Osteocyte (in vitro differentiated cells): Measurements from ENCODE around the gene CTNS. TPM values are rescaled to one million over a fixed set of nuclear protein-coding genes. Genes with fewer than 3 reads are reported as not detected.

Source experiments
- DNase-seq: peaks from one replicate; pipeline ENCODE4 v3.0.0; 2021; ENCODE audit warnings: mixed read lengths; ENCODE audit not compliant: unreplicated experiment; ENCODE audit errors: extremely low spot score
- H3K27ac Mint-ChIP-seq: one replicate; pipeline ENCODE4 v1.8.0; 2021; ENCODE audit warnings: mild to moderate bottlenecking, mixed read lengths; ENCODE audit not compliant: unreplicated experiment
- H3K27me3 Mint-ChIP-seq: one replicate; pipeline ENCODE4 v1.8.0; 2021; ENCODE audit warnings: mixed read lengths; ENCODE audit not compliant: unreplicated experiment
- H3K36me3 Mint-ChIP-seq: one replicate; pipeline ENCODE4 v1.8.0; 2021; ENCODE audit warnings: mixed read lengths; ENCODE audit not compliant: unreplicated experiment
- H3K4me1 Mint-ChIP-seq: one replicate; pipeline ENCODE4 v1.8.0; 2021; ENCODE audit warnings: mixed read lengths; ENCODE audit not compliant: unreplicated experiment
- H3K4me3 Mint-ChIP-seq: one replicate; pipeline ENCODE4 v1.8.0; 2021; ENCODE audit warnings: mild to moderate bottlenecking, moderate library complexity, mixed read lengths; ENCODE audit not compliant: unreplicated experiment
- H3K9me3 Mint-ChIP-seq: one replicate; pipeline ENCODE4 v1.8.0; 2021; ENCODE audit warnings: mixed read lengths; ENCODE audit not compliant: unreplicated experiment
- total RNA-seq: library from RNA; stranded (reverse); gene quantifications from 2 replicates; pipeline ENCODE4 v1.2.1, GENCODE V29; 2021
- TF ChIP-seq, protein P1 (sequence below): fragments of 200-600 bp; sonication (generic); IDR thresholded peaks from 2 replicates; pipeline ENCODE4 v1.5.0; 2021; ENCODE audit warnings: antibody characterized with exemption, mild to moderate bottlenecking, moderate library complexity

CTNS gene
- total RNA-seq, 1 donor from 2014 or later, result 23.8 TPM

DNA sequence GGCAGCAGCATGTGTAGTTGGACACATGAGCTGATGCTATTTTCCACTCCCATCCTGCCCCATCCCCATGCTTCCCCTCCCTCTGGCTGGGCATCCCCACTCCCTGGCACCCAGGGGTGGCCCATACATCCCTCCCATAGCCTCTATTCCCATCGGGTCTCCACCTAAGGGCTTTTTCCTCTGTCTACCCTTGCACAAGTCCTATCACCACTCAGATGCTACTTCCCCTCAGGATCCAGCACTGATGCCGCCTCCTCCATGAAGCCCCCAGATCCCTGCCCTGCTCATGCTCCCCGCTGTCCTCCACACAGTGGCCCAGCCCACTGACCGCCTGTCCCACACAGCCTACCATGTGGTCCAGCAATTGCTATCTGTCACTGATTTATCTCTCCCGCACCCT lies 43.2 kb upstream of the CTNS start:
- TF ChIP-seq, protein P1, sequence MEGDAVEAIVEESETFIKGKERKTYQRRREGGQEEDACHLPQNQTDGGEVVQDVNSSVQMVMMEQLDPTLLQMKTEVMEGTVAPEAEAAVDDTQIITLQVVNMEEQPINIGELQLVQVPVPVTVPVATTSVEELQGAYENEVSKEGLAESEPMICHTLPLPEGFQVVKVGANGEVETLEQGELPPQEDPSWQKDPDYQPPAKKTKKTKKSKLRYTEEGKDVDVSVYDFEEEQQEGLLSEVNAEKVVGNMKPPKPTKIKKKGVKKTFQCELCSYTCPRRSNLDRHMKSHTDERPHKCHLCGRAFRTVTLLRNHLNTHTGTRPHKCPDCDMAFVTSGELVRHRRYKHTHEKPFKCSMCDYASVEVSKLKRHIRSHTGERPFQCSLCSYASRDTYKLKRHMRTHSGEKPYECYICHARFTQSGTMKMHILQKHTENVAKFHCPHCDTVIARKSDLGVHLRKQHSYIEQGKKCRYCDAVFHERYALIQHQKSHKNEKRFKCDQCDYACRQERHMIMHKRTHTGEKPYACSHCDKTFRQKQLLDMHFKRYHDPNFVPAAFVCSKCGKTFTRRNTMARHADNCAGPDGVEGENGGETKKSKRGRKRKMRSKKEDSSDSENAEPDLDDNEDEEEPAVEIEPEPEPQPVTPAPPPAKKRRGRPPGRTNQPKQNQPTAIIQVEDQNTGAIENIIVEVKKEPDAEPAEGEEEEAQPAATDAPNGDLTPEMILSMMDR, result no peak
- H3K9me3 Mint-ChIP-seq, result no peaks in the 10 kb centered on the region
- no peak overlapping the region for H3K4me3 Mint-ChIP-seq
- H3K27me3 Mint-ChIP-seq, result no peaks in the 10 kb centered on the region
- no peak overlapping the region for H3K27ac Mint-ChIP-seq
- no peak for DNase-seq
- H3K4me1 Mint-ChIP-seq, result peaks cover 2% of the 10 kb centered on the region
- H3K36me3 Mint-ChIP-seq, result peaks cover 8% of the 10 kb centered on the region

DNA sequence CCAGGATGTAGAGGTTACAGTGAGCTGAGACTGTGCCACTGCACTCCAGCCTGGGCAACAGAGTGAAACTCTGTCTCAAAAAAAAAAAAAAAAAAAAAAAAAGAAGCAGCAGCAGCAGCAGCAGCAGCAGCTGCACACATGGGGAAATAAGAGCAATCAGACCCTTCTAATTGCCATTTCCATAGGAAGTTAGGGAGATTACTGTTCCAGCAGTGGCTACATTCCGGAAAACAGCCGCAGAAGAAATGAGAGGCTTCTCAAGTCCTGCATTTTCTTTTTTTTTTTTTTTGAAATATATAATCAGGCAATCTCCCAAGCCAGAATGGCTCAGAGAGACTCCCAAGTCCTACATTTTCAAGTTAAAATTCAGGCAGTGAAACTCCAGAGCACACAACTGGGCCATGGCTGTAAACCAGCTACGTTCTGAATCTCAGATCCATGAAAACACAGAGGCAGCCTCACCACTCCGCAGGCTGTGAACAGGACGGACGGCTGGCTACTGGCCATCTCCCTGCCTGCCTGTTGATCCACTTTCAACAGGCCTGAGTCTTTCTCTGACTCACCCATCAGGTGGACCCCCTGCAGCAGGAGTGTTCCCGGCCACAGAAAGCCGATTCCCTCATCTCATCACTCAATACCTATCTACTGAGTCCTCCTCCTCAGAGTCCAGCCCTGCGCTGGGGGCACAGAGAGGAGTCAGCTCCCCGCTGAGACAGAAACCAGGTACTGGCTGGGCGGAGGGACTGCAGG lies 42.3 kb upstream of the CTNS start:
- peaks cover 8% of the 10 kb centered on the region for H3K36me3 Mint-ChIP-seq
- no peaks in the 10 kb centered on the region for H3K9me3 Mint-ChIP-seq
- DNase-seq, result no peak
- peaks cover 2% of the 10 kb centered on the region for H3K4me1 Mint-ChIP-seq
- TF ChIP-seq, protein P1, result no peak
- no peak overlapping the region for H3K27ac Mint-ChIP-seq
- H3K27me3 Mint-ChIP-seq, result no peaks in the 10 kb centered on the region
- no peak overlapping the region for H3K4me3 Mint-ChIP-seq

DNA sequence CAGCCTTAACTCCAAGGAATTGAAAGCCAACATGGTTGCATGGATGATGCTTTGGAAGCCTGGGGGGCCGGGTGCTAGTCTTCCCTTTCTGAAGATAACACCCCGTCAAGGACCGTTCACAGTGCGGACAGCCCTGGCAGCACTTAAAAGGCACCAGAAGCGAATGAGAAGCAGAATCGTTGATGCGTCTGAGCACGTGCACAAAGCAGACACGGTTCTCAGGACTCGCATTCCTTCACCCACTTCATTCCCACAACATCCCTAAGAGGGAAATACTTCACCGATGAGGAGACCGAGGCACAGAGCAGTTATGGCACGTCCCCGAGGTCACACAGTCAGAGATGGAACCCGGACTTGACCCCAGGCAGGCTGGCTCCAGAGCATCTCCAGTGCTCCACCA lies 41.6 kb upstream of the CTNS start:
- peaks cover 2% of the 10 kb centered on the region for H3K4me1 Mint-ChIP-seq
- TF ChIP-seq, protein P1, result no peak
- H3K27me3 Mint-ChIP-seq, result no peaks in the 10 kb centered on the region
- H3K36me3 Mint-ChIP-seq, result peaks cover 3% of the 10 kb centered on the region
- H3K9me3 Mint-ChIP-seq, result no peaks in the 10 kb centered on the region
- DNase-seq, result no peak
- no peak overlapping the region for H3K27ac Mint-ChIP-seq
- H3K4me3 Mint-ChIP-seq, result no peak overlapping the region

DNA sequence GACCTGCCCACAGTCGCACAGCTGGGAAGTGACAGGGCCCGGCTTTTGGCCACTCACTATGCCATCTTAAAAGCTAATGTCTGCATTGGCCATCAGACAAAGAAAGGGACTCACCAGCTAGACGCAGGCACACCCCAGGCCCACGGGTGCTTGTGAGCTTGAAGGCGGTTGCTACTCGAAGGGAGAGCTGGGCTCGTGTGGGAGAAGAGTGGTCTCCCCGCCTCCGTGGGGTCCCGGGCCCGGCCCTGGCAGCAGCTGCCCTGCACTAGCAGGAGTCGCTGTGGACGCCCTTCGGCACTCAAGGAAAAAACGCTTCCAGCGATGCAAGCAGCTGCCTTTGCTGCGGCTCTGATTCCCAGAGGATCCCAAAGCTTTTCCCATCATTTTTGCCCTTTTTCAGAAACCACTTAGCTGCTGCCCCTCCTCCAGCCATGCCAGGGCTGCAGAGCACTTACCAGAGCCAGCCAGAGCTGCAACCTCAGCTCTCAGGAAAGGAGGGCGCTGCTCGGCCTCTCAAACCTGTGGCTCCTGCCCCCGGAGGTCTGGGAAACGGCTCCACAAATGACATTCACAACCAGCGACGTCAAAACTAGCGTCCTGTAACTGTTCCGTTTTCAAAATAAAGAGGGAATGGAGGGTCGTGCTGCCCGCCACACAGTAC lies 39.6 kb upstream of the CTNS start:
- Mint-ChIP-seq H3K36me3 (peaks cover 4% of the 10 kb centered on the region), H3K27me3 (no peaks in the 10 kb centered on the region), H3K27ac (no peak overlapping the region), H3K9me3 (no peaks in the 10 kb centered on the region), H3K4me3 (no peak overlapping the region), H3K4me1 (peaks cover 2% of the 10 kb centered on the region)
- no peak for DNase-seq
- TF ChIP-seq, protein P1, result no peak

DNA sequence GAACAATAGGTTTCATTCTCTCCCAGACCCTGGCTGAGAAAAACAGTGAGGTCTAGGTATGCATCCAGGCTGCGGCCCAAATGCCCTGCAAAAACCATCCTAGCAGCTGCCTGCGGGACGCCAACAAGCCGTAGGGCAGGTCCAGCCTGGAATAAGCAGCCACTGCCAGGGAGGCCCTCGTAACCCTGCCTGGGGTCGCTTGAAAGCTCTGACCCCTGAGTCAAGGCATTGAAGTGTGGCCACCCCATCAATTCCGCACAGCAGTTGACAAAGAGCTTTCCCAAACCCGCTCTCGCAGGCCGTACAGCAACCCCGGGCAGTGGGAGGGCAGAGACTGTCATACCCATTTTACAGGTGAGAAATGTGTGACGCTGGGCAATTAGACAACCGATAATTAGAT lies 38.5 kb upstream of the CTNS start:
- Mint-ChIP-seq H3K4me3 (no peak overlapping the region), H3K27me3 (no peaks in the 10 kb centered on the region), H3K9me3 (no peaks in the 10 kb centered on the region), H3K27ac (no peak overlapping the region), H3K36me3 (peaks cover 4% of the 10 kb centered on the region), H3K4me1 (peaks cover 2% of the 10 kb centered on the region)
- TF ChIP-seq, protein P1, result no peak
- DNase-seq, result no peak
